HL-60 (cell line): ENCODE results near the gene NPDC1.
A peak's percentile ranks its signal among the peaks of the same experiment; 100 is the strongest.

ENCODE experiments used
- DNase-seq, 2 experiments: peaks; one replicate each; pipeline ENCODE4 v3.0.0-alpha.2; 2010 to 2020; ENCODE audit warnings: low read depth in 1 of 2, low spot score in 1 of 2
- H3K27ac ChIP-seq: fragments of 250-450 bp; sonication (Bioruptor Pico); replicated peaks from 2 replicates; pipeline ENCODE4 v1.5.1; 2020; ENCODE audit warnings: mild to moderate bottlenecking, moderate library complexity
- H3K27me3 ChIP-seq: fragments of 250-450 bp; sonication (Bioruptor Pico); 2 replicates; pipeline ENCODE4 v1.5.1; 2021; ENCODE audit warnings: mild to moderate bottlenecking, moderate library complexity; ENCODE audit not compliant: insufficient read depth, poor library complexity, severe bottlenecking
- H3K4me3 ChIP-seq: replicated peaks from 2 replicates; pipeline ENCODE4 v1.5.1; 2011; ENCODE audit warnings: mild to moderate bottlenecking, control low read depth, low read length; ENCODE audit not compliant: insufficient read depth
- GABPA ChIP-seq: IDR thresholded peaks from 2 replicates; pipeline ENCODE4 v1.6.1; 2012; ENCODE audit warnings: low read depth
- POLR2AphosphoS5 ChIP-seq: IDR thresholded peaks from 2 replicates; pipeline ENCODE4 v1.6.1; 2012; ENCODE audit warnings: low read depth
- REST ChIP-seq: IDR thresholded peaks from 2 replicates; pipeline ENCODE4 v1.6.1; 2012; ENCODE audit warnings: low read depth; ENCODE audit not compliant: insufficient replicate concordance
- SPI1 ChIP-seq: IDR thresholded peaks from 2 replicates; pipeline ENCODE4 v1.6.1; 2012; ENCODE audit warnings: low read depth, mild to moderate bottlenecking, borderline replicate concordance
- TF ChIP-seq, protein P1 (sequence below): IDR thresholded peaks from one replicate; pipeline ENCODE4 v1.5.1; 2011; ENCODE audit warnings: low read length, control low read depth, inconsistent platforms; ENCODE audit not compliant: insufficient read depth

NPDC1 gene

GRCh38 chr9:137048655-137049543 lies 2.9 kb upstream of the NPDC1 start:
- DNase-seq: no peak
- no peak overlapping the region for H3K27ac ChIP-seq

GRCh38 chr9:137045294-137046087 lies 486 bp downstream of the NPDC1 start:
- Histone ChIP-seq H3K27ac (no peak overlapping the region), H3K27me3 (peaks cover 38% of the 10 kb centered on the region), H3K4me3 (no peak overlapping the region; the same call in 1 of the 2 replicates)
- no peak for DNase-seq
- TF ChIP-seq, protein P1, sequence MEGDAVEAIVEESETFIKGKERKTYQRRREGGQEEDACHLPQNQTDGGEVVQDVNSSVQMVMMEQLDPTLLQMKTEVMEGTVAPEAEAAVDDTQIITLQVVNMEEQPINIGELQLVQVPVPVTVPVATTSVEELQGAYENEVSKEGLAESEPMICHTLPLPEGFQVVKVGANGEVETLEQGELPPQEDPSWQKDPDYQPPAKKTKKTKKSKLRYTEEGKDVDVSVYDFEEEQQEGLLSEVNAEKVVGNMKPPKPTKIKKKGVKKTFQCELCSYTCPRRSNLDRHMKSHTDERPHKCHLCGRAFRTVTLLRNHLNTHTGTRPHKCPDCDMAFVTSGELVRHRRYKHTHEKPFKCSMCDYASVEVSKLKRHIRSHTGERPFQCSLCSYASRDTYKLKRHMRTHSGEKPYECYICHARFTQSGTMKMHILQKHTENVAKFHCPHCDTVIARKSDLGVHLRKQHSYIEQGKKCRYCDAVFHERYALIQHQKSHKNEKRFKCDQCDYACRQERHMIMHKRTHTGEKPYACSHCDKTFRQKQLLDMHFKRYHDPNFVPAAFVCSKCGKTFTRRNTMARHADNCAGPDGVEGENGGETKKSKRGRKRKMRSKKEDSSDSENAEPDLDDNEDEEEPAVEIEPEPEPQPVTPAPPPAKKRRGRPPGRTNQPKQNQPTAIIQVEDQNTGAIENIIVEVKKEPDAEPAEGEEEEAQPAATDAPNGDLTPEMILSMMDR: no peak
- no peak for TF ChIP-seq GABPA
- TF ChIP-seq REST: no peak
- TF ChIP-seq SPI1: no peak
- TF ChIP-seq POLR2AphosphoS5: no peak

More at GRCh38 chr9:137048655-137049543, 2.9 kb upstream of the NPDC1 start:
- H3K27me3 ChIP-seq: peaks cover 56% of the 10 kb centered on the region
- TF ChIP-seq POLR2AphosphoS5 (no peak), REST (no peak), SPI1 (no peak), GABPA (no peak)
- TF ChIP-seq, protein P1: no peak
- no peak overlapping the region for H3K4me3 ChIP-seq

GRCh38 chr9:137044502-137045177 lies 1.3 kb downstream of the NPDC1 start:
- no peak overlapping the region for H3K27ac ChIP-seq
- no peak for DNase-seq
- peaks cover 36% of the 10 kb centered on the region for H3K27me3 ChIP-seq
- TF ChIP-seq SPI1: peak; percentile 34; the same call in 1 of the 2 replicates
- TF ChIP-seq, protein P1: no peak
- no peak overlapping the region for H3K4me3 ChIP-seq
